ENCODE results near the gene HELZ. TPM values are rescaled to one million over a fixed set of nuclear protein-coding genes. Genes with fewer than 3 reads are reported as not detected.

The HELZ gene
- total and polyA plus RNA-seq, 2 of the 8 experiments (the other 6 are each of a cell fraction or from before 2014, with no cell fraction given), result 10.0 to 48.7 TPM

- TF ChIP-seq CHD2 (IDR thresholded peaks at IDR 0.05; ENCODE audit: low read length) (no peak), YY1 (IDR thresholded peaks at IDR 0.05; ENCODE audit: low read depth, low read length) (no peak), CEBPB (IDR thresholded peaks at IDR 0.05; ENCODE audit: low read depth, low read length) (no peak)
Measured at GRCh38 chr17:67056746-67057490, 188.1 kb downstream of the HELZ start (continued).
